ENCODE results near the gene ZNF276. TPM values are rescaled to one million over a fixed set of nuclear protein-coding genes. Genes with fewer than 3 reads are reported as not detected.
A peak's percentile ranks its signal among the peaks of the same experiment; 100 is the strongest.

The ZNF276 gene
- polyA plus RNA-seq, 3 donors = 2.2 to 54.5 (median 3.2) TPM

- Mint-ChIP-seq H3K4me3 (no peak overlapping the region), H3K4me1 (peaks cover 2% of the 10 kb centered on the region), H3K27ac (peak overlapping the region in 1 of 7 donors; percentile 71), H3K36me3 (peaks cover 77 to 96% of the 10 kb centered on the region in 2 donors), H3K9me3 (no peaks in the 10 kb centered on the region), H3K27me3 (ENCODE audit: low read depth in 3 of 3) (peaks cover 0 to 2% (median 0%) of the 10 kb centered on the region in 3 donors)
- Histone ChIP-seq H3K27me3 (ENCODE audit: control insufficient read depth in 2 of 2, insufficient read depth in 2 of 2, low read length in 2 of 2) (no peaks in the 10 kb centered on the region), H3K9me3 (replicated peaks in 1 of 2; ENCODE audit: control insufficient read depth in 1 of 2, insufficient read depth in 1 of 2, low read length in 2 of 2) (no peaks in the 10 kb centered on the region), H3K9ac (ENCODE audit: insufficient read depth, low read length, poor library complexity, severe bottlenecking) (no peak overlapping the region), H4K20me1 (ENCODE audit: insufficient read depth, low read length) (peaks cover 93% of the 10 kb centered on the region), H3K4me2 (replicated peaks; ENCODE audit: extremely low read depth, low read length, poor library complexity, severe bottlenecking) (no peak overlapping the region), H3K36me3 (replicated peaks in 1 of 2; ENCODE audit: control insufficient read depth in 1 of 2, insufficient read depth in 2 of 2, low read length in 2 of 2) (peaks cover 87 to 99% of the 10 kb centered on the region in 2 donors), H3K4me1 (ENCODE audit: control insufficient read depth in 1 of 2, insufficient read depth in 2 of 2, low read length in 2 of 2) (no peaks in the 10 kb centered on the region), H3K79me2 (ENCODE audit: insufficient read depth, low read length) (peaks cover 14% of the 10 kb centered on the region), H2AFZ (ENCODE audit: insufficient read depth, low read depth, low read length, poor library complexity, severe bottlenecking) (no peak overlapping the region), H3K4me3 (replicated peaks in 1 of 3; ENCODE audit: low read depth in 2 of 3, low read length in 3 of 3) (no peak overlapping the region), H3K27ac (ENCODE audit: low read depth in 1 of 2, low read length in 2 of 2) (no peak overlapping the region)
- 96% methylated on average over 13 of the region's 14 CpGs for WGBS (ENCODE audit: insufficient coverage)
- intact Hi-C loops (cut with micrococcal nuclease) = no loop called here
- TF ChIP-seq, protein P1, sequence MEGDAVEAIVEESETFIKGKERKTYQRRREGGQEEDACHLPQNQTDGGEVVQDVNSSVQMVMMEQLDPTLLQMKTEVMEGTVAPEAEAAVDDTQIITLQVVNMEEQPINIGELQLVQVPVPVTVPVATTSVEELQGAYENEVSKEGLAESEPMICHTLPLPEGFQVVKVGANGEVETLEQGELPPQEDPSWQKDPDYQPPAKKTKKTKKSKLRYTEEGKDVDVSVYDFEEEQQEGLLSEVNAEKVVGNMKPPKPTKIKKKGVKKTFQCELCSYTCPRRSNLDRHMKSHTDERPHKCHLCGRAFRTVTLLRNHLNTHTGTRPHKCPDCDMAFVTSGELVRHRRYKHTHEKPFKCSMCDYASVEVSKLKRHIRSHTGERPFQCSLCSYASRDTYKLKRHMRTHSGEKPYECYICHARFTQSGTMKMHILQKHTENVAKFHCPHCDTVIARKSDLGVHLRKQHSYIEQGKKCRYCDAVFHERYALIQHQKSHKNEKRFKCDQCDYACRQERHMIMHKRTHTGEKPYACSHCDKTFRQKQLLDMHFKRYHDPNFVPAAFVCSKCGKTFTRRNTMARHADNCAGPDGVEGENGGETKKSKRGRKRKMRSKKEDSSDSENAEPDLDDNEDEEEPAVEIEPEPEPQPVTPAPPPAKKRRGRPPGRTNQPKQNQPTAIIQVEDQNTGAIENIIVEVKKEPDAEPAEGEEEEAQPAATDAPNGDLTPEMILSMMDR (IDR thresholded peaks at IDR 0.05) = no peak
- DNase-seq = no peak
Observed at GRCh38 chr16:89738072-89738377, 16.7 kb downstream of the ZNF276 start.

GRCh38 chr16:89738538-89739317 lies 17.4 kb downstream of the ZNF276 start:
- 90% methylated on average over 18 of the region's 20 CpGs for WGBS (ENCODE audit: insufficient coverage)
- H3K27me3 Mint-ChIP-seq (ENCODE audit: low read depth in 3 of 3) = peaks cover 0 to 2% (median 0%) of the 10 kb centered on the region in 3 donors
- Histone ChIP-seq H3K4me1 (ENCODE audit: control insufficient read depth in 1 of 2, insufficient read depth in 2 of 2, low read length in 2 of 2) (no peaks in the 10 kb centered on the region), H4K20me1 (ENCODE audit: insufficient read depth, low read length) (peaks cover 88% of the 10 kb centered on the region), H3K9me3 (replicated peaks in 1 of 2; ENCODE audit: control insufficient read depth in 1 of 2, insufficient read depth in 1 of 2, low read length in 2 of 2) (no peaks in the 10 kb centered on the region), H3K36me3 (replicated peaks in 1 of 2; ENCODE audit: control insufficient read depth in 1 of 2, insufficient read depth in 2 of 2, low read length in 2 of 2) (peaks cover 80 to 95% of the 10 kb centered on the region in 2 donors), H3K79me2 (ENCODE audit: insufficient read depth, low read length) (peaks cover 7% of the 10 kb centered on the region), H3K4me3 (replicated peaks in 1 of 3; ENCODE audit: low read depth in 2 of 3, low read length in 3 of 3) (no peak overlapping the region), H3K27ac (ENCODE audit: low read depth in 1 of 2, low read length in 2 of 2) (peak overlapping the region in 1 of 2 donors; percentile 11), H3K4me2 (replicated peaks; ENCODE audit: extremely low read depth, low read length, poor library complexity, severe bottlenecking) (no peak overlapping the region), H2AFZ (ENCODE audit: insufficient read depth, low read depth, low read length, poor library complexity, severe bottlenecking) (no peak overlapping the region), H3K27me3 (ENCODE audit: control insufficient read depth in 2 of 2, insufficient read depth in 2 of 2, low read length in 2 of 2) (no peaks in the 10 kb centered on the region), H3K9ac (ENCODE audit: insufficient read depth, low read length, poor library complexity, severe bottlenecking) (no peak overlapping the region)
- peaks cover 2% of the 10 kb centered on the region for H3K4me1 Mint-ChIP-seq
- H3K36me3 Mint-ChIP-seq = peaks cover 72 to 94% of the 10 kb centered on the region in 2 donors
- no peaks in the 10 kb centered on the region for H3K9me3 Mint-ChIP-seq
- H3K4me3 Mint-ChIP-seq = no peak overlapping the region
- intact Hi-C loops (cut with micrococcal nuclease) = no loop called here
- peak overlapping the region in 2 of 7 donors; percentile 15 to 20 for H3K27ac Mint-ChIP-seq
- no peak for DNase-seq
- TF ChIP-seq, protein P1 (IDR thresholded peaks at IDR 0.05) = no peak

Data from CD14-positive monocyte (primary cell).